Heart right ventricle (tissue), 16 donors: ENCODE data around the gene GADD45B. TPM values are rescaled to one million over a fixed set of nuclear protein-coding genes. Genes with fewer than 3 reads are reported as not detected.

ENCODE experiments used
- ATAC-seq, 8 donors: fragments of 200-7000 bp; cut with Tn5 transposase; one replicate each; pipeline ENCODE4 v1.9.1; 2020; ENCODE audit warnings: mild to moderate bottlenecking in 8 of 8, moderate library complexity in 8 of 8, moderate number of reproducible peaks in 1 of 8
- DNase-seq, 2 donors: peaks; one replicate each; pipeline ENCODE4 v3.0.0-alpha.2; 2020
- H3K27ac ChIP-seq, 10 donors: fragments of 200-600 bp; sonication (generic) in 2 of 10; one replicate each; pipeline versions ENCODE4 v1.5.0 to v1.8.0; 2020 to 2022; ENCODE audit warnings: mild to moderate bottlenecking in 3 of 10
- H3K27me3 ChIP-seq, 7 donors: fragments of 200-600 bp; one replicate each; pipeline ENCODE4 v1.8.0; 2021 to 2022; ENCODE audit warnings: mild to moderate bottlenecking in 2 of 7
- H3K36me3 ChIP-seq, 9 donors: fragments of 200-600 bp; sonication (generic) in 1 of 9; one replicate each; pipeline versions ENCODE4 v1.5.0 to v1.8.0; 2020 to 2022; ENCODE audit warnings: mild to moderate bottlenecking in 2 of 9
- H3K4me1 ChIP-seq, 9 donors: fragments of 200-600 bp; sonication (generic) in 1 of 9; one replicate each; pipeline versions ENCODE4 v1.5.0 to v1.8.0; 2020 to 2022; ENCODE audit warnings: mild to moderate bottlenecking in 4 of 9
- H3K4me3 ChIP-seq, 10 donors: fragments of 200-600 bp; sonication (generic) in 2 of 10; one replicate each; pipeline versions ENCODE4 v1.5.0 to v1.8.0; 2020 to 2022; ENCODE audit warnings: mild to moderate bottlenecking in 7 of 10, moderate library complexity in 2 of 10
- H3K9me3 ChIP-seq, 11 donors: fragments of 200-600 bp in 10 of 11; sonication (generic) in 2 of 11; one replicate each; pipeline versions ENCODE4 v1.5.0 to v1.8.0; 2013 to 2022; ENCODE audit warnings: mild to moderate bottlenecking in 2 of 11, control low read depth in 1 of 11, moderate library complexity in 1 of 11
- CTCF ChIP-seq, 9 donors: fragments of 200-600 bp; sonication (generic) in 2 of 9; IDR thresholded peaks; one replicate each; pipeline versions ENCODE4 v1.5.0 to v1.8.0; 2021 to 2022; ENCODE audit warnings: antibody characterized with exemption in 9 of 9, mild to moderate bottlenecking in 5 of 9, moderate library complexity in 1 of 9
- WGBS, 2 donors: extraction: QIAGEN DNeasy Blood & Tissue Kit; methylation state at CpG; one replicate each; pipeline ENCODE4 v1.1.7; 2013; ENCODE audit warnings: inconsistent platforms in 1 of 2; 5-methylcytosine and 5-hydroxymethylcytosine counted together
- intact Hi-C, 10 donors: fragments of 100-400 bp; cut with DNase I; formaldehyde crosslinking; loops; one replicate each; pipeline versions ENCODE4 v1.11.1 to v1.14.2; 2022
- polyA plus RNA-seq, 2 donors: library from polyadenylated mRNA; stranded (reverse); fragments of 200-250 nt; gene quantifications; one replicate each; pipeline ENCODE4 v1.2.3, GENCODE V29; 2013
- total RNA-seq, 10 donors: library from RNA; stranded (reverse); fragmentation: NEBNext Ultra II Directional in 3 of 10; extraction: Animal tissue kit (Norgen Biotek cat#: 25700) in 3 of 10; gene quantifications; one replicate each; pipeline versions ENCODE4 v1.2.1 to v1.2.4, GENCODE V29; 2021 to 2023
- donor health status: Arrhythmogenic right ventricular cardiomyopathy.
- donor health status: ischemic (EF 13 %, LVEDD 7.1; RV severe dilation, severe dysfunction).
- donor health status: healthy with polysubstance abuse.
- donor health status: DM: no; HTN: yes; CAD: no.
- donor health status: DM: no; HTN: no; CAD: no.
- donor health status: ischemic (EF 25% LVEDD 6.9; RV normal size, moderate dysfunction).
- donor health status: ischemic (EF 25% LVEDD 5.7; RV mildly dilated, moderate dysfunction).
- donor health status: healthy.
- donor health status: DM: yes; HTN: yes; CAD: no.
- donor health status: Ischemic cardiomyopathy.
- donor health status: ischemic (EF 35%, LVEDD 5.7; RV mildly dilated, moderate dysfunction).
- donor health status: nonischemic (EF 11% LVEDD 7.7; RV severe dilation, severe dysfunction).
- donor health status: DM: yes; HTN: yes; CAD: no.
- donor health status: PGD.
- donor health status: ischemic (EF 29% LVEDD 5.4; RV normal size, mild dysfunction).
- donor health status: nonischemic (EF 23%, LVEDD 6.1; RV moderate dilation, normal function).

Gene GADD45B
- total and polyA plus RNA-seq, 12 donors = 19.6 to 297 (median 37.8) TPM

GRCh38 chr19:2494447-2495129 lies 18.7 kb downstream of the GADD45B start:
- H3K4me3 ChIP-seq = peak overlapping the region; percentile 16 to 72 (median 64)
- H3K36me3 ChIP-seq = no peaks in the 10 kb centered on the region
- peaks cover 11 to 46% (median 24%) of the 10 kb centered on the region in 9 donors for H3K4me1 ChIP-seq
- peak; percentile 75 to 86 (median 82) for ATAC-seq
- H3K27me3 ChIP-seq = peaks cover 0 to 33% (median 0%) of the 10 kb centered on the region in 7 donors
- intact Hi-C loops = loop anchor here in 8 of 10 donors (1.0 to 5.0 kb wide), 6 partner anchors 16 to 84 kb away; no protein-coding TSS in a partner anchor
- no peak for TF ChIP-seq CTCF (IDR thresholded peaks at IDR 0.05)
- DNase-seq = peak; percentile 83 to 86
- no peaks in the 10 kb centered on the region for H3K9me3 ChIP-seq
- H3K27ac ChIP-seq = peak overlapping the region; percentile 83 to 97 (median 92)
- 7% methylated on average over 72 of the region's 72 CpGs for WGBS, 2 donors

- Histone ChIP-seq H3K27me3 (peaks cover 0 to 27% (median 0%) of the 10 kb centered on the region in 7 donors), H3K9me3 (no peaks in the 10 kb centered on the region), H3K36me3 (no peaks in the 10 kb centered on the region), H3K4me1 (peaks cover 10 to 40% (median 21%) of the 10 kb centered on the region in 9 donors), H3K27ac (peak overlapping the region; percentile 83 to 97 (median 92)), H3K4me3 (peak overlapping the region; percentile 16 to 72 (median 64))
- intact Hi-C loops = loop anchor here in 7 of 10 donors (2.0 to 5.0 kb wide), 5 partner anchors 16 to 48 kb away; no protein-coding TSS in a partner anchor
- TF ChIP-seq CTCF (IDR thresholded peaks at IDR 0.05) = peak in 1 of 9 donors; percentile 10
- DNase-seq (peak; percentile 83 to 89), ATAC-seq (peak; percentile 84 to 94 (median 92))
- 0 to 2% methylated on average over 26 of the region's 26 CpGs for WGBS, 2 donors
Measured at GRCh38 chr19:2495130-2495641, 19.3 kb downstream of the GADD45B start.

- DNase-seq (peak; percentile 51 to 77), ATAC-seq (peak; percentile 53 to 86 (median 78))
- WGBS, 2 donors = 8 to 10% methylated on average over 16 of the region's 16 CpGs
- no peak for TF ChIP-seq CTCF (IDR thresholded peaks at IDR 0.05)
- H3K27ac ChIP-seq = peak overlapping the region; percentile 83 to 97 (median 92)
- H3K27me3 ChIP-seq = peaks cover 0 to 21% (median 0%) of the 10 kb centered on the region in 7 donors
- H3K4me3 ChIP-seq = peak overlapping the region in 9 of 10 donors; percentile 36 to 72 (median 65)
- intact Hi-C loops = loop anchor here in 7 of 10 donors (2.0 to 5.0 kb wide), 5 partner anchors 17 to 47 kb away; no protein-coding TSS in a partner anchor
- no peaks in the 10 kb centered on the region for H3K36me3 ChIP-seq
- H3K9me3 ChIP-seq = no peaks in the 10 kb centered on the region
- peaks cover 10 to 37% (median 21%) of the 10 kb centered on the region in 9 donors for H3K4me1 ChIP-seq
Measured at GRCh38 chr19:2495651-2496316, 19.9 kb downstream of the GADD45B start.

GRCh38 chr19:2497186-2497585 lies 21.3 kb downstream of the GADD45B start:
- Histone ChIP-seq H3K27me3 (peaks cover 0 to 8% (median 0%) of the 10 kb centered on the region in 7 donors), H3K9me3 (no peaks in the 10 kb centered on the region), H3K4me3 (no peak overlapping the region), H3K4me1 (peaks cover 10 to 27% (median 18%) of the 10 kb centered on the region in 9 donors), H3K27ac (no peak overlapping the region), H3K36me3 (no peaks in the 10 kb centered on the region)
- WGBS, 2 donors = 84 to 86% methylated on average over 10 of the region's 10 CpGs
- ATAC-seq (no peak), DNase-seq (no peak)
- TF ChIP-seq CTCF (IDR thresholded peaks at IDR 0.05) = no peak
- intact Hi-C loops = loop anchor here in 4 of 10 donors (5.0 kb wide), 2 partner anchors 40 to 45 kb away; no protein-coding TSS in a partner anchor
